NCI-H2107 (cell line): ENCODE measurements around the gene MFAP2.

ENCODE experiments used
- DNase-seq: peaks from one replicate; lab custom pipeline; 2025; lab: John Stamatoyannopoulos, UW

MFAP2 gene

GRCh38 chr1:17007121-17007520, 26.7 kb upstream of the MFAP2 start:
- no peak for DNase-seq

- DNase-seq = no peak
These were observed 24.9 kb upstream of the MFAP2 start for GRCh38 chr1:17005365-17005740.

GRCh38 chr1:17004466-17005364, 24.3 kb upstream of the MFAP2 start:
- DNase-seq = no peak

- no peak for DNase-seq
These were observed 22.1 kb upstream of the MFAP2 start for GRCh38 chr1:17002524-17002902.

- no peak for DNase-seq
These were observed 21.5 kb upstream of the MFAP2 start for GRCh38 chr1:17001760-17002523.

- DNase-seq = no peak
These were observed 19.4 kb upstream of the MFAP2 start for GRCh38 chr1:16999863-17000262.

- DNase-seq = no peak
These were observed 18.2 kb upstream of the MFAP2 start for GRCh38 chr1:16998589-16998988.

- no peak for DNase-seq
These were observed 16.4 kb upstream of the MFAP2 start for GRCh38 chr1:16996845-16997244.

GRCh38 chr1:16993521-16994038, 13.2 kb upstream of the MFAP2 start:
- no peak for DNase-seq

- DNase-seq = no peak
These were observed 12.3 kb upstream of the MFAP2 start for GRCh38 chr1:16992675-16993074.

GRCh38 chr1:16992102-16992501, 11.7 kb upstream of the MFAP2 start:
- no peak for DNase-seq

GRCh38 chr1:16991571-16991970, 11.2 kb upstream of the MFAP2 start:
- DNase-seq = no peak

GRCh38 chr1:16989676-16990391, 9.4 kb upstream of the MFAP2 start:
- no peak for DNase-seq

- no peak for DNase-seq
These were observed 7.8 kb upstream of the MFAP2 start for GRCh38 chr1:16988210-16988609.

GRCh38 chr1:16986962-16987361, 6.5 kb upstream of the MFAP2 start:
- no peak for DNase-seq

- no peak for DNase-seq
These were observed 6.1 kb upstream of the MFAP2 start for GRCh38 chr1:16986560-16986959.

GRCh38 chr1:16986113-16986512, 5.7 kb upstream of the MFAP2 start:
- DNase-seq = no peak

- DNase-seq = no peak
These were observed 4.3 kb upstream of the MFAP2 start for GRCh38 chr1:16984717-16985116.

GRCh38 chr1:16983649-16984048, 3.2 kb upstream of the MFAP2 start:
- no peak for DNase-seq

GRCh38 chr1:16982902-16983301, 2.5 kb upstream of the MFAP2 start:
- DNase-seq = no peak

GRCh38 chr1:16981269-16981849, 939 bp upstream of the MFAP2 start:
- no peak for DNase-seq
